AG04450 (cell line): ENCODE results near the gene ITGA7. TPM values are rescaled to one million over a fixed set of nuclear protein-coding genes. Genes with fewer than 3 reads are reported as not detected.

Experiments used
- CTCF ChIA-PET: fragments of 300-600, 350-600 bp; formaldehyde crosslinking; extraction: SDS; loops from one replicate; lab custom pipeline; 2022; ENCODE audit warnings: antibody characterized with exemption, inconsistent platforms; lab: Charles Lee
- POLR2A ChIA-PET: fragments of 350-600 bp; formaldehyde crosslinking; extraction: SDS; loops from one replicate; lab custom pipeline; 2021; ENCODE audit warnings: antibody characterized with exemption, inconsistent platforms; lab: Yijun Ruan, JAX
- DNase-seq: peaks from one replicate; pipeline ENCODE4 v3.0.0-alpha.2; 2011; ENCODE audit warnings: low read depth, low spot score
- H3K27ac ChIP-seq: one replicate; pipeline ENCODE4 v1.5.1; 2012; ENCODE audit warnings: low read depth, low read length, control low read depth
- H3K27me3 ChIP-seq: one replicate; pipeline ENCODE4 v1.6.0; 2012; ENCODE audit warnings: low read length; ENCODE audit not compliant: control insufficient read depth, insufficient read depth
- H3K4me3 ChIP-seq: 2 replicates; pipeline ENCODE4 v1.5.1; 2011; ENCODE audit warnings: mild to moderate bottlenecking, low read depth, low read length, control low read depth
- H3K9me3 ChIP-seq: 2 replicates; pipeline ENCODE4 v1.5.1; 2012; ENCODE audit warnings: low read length; ENCODE audit not compliant: control insufficient read depth, insufficient read depth
- CTCF ChIP-seq: IDR thresholded peaks from 2 replicates; pipeline ENCODE4 v1.5.1; 2011; ENCODE audit warnings: low read depth, low read length, control low read depth, inconsistent platforms
- polyA plus RNA-seq: library from polyadenylated mRNA; depleted of rRNA; stranded (reverse); fragments of >200 nt; gene quantifications from 2 replicates; pipeline ENCODE4 v1.2.3, GENCODE V29; 2011

The ITGA7 gene
- polyA plus RNA-seq, 1 experiment = 9.1 TPM

DNA sequence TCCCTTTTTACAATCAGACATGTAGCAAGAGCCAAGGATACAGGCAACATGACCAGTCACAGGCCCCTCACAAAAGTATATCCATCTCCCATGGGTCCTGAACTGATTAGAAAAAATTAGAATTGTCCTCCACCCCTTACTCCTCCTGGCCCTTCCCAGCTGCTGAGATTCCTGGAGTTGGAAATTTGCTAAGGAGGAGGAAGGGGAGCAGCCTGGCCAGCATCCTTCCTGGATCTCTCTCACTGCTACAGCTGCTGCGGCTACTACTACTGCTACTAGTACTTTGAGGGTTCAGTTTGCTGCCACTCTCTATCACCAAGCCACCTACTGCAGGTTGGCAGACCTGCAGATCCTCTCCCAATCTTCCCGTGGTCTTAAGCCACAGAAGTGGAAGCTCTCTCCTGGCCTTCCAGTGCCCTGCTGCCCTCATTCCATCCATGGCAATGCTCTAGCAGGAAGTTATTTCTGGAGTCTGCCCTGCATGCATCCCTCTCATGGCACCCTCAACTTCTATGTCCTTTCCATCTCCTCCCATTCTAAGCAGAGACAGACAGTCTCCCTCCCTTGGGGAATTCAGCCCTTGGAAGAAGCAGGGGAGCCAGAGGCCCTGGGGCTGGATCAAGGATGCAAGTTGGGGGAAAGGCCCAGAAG lies 1.0 kb downstream of the ITGA7 start:
- no peak for TF ChIP-seq CTCF
- Histone ChIP-seq H3K27me3 (peaks cover 7% of the 10 kb centered on the region), H3K4me3 (peak overlapping the region; percentile 65), H3K27ac (no peak overlapping the region), H3K9me3 (no peaks in the 10 kb centered on the region; the same call in 1 of the 2 replicates)
- POLR2A ChIA-PET = interaction anchor here (0.6 to 1.2 kb wide), 2 partner anchors 23 to 130 kb away, joined by 3 to 4 read pairs; no protein-coding TSS in a partner anchor
- CTCF ChIA-PET = interaction anchor here (0.8 to 1.2 kb wide), 3 partner anchors 10 to 88 kb away, joined by 3 to 7 read pairs (median 3); no protein-coding TSS in a partner anchor
- DNase-seq = no peak

- Histone ChIP-seq H3K4me3 (no peak overlapping the region), H3K27ac (no peak overlapping the region)
- POLR2A ChIA-PET = interaction anchor here (1.2 kb wide), 1 partner anchor 24 kb away, joined by 3 read pairs; no protein-coding TSS in a partner anchor
These were observed 1.8 kb downstream of the ITGA7 start for GRCh38 chr12:55705782-55706402.

GRCh38 chr12:55704824-55705718 lies 2.6 kb downstream of the ITGA7 start:
- Histone ChIP-seq H3K4me3 (no peak overlapping the region), H3K9me3 (no peaks in the 10 kb centered on the region; the same call in 1 of the 2 replicates), H3K27ac (no peak overlapping the region), H3K27me3 (peaks cover 7% of the 10 kb centered on the region)
- ChIA-PET CTCF (interaction anchor here (1.4 kb wide), 1 partner anchor 48 kb away, joined by 3 read pairs; no protein-coding TSS in a partner anchor), POLR2A (interaction anchor here (1.2 kb wide), 1 partner anchor 24 kb away, joined by 3 read pairs; no protein-coding TSS in a partner anchor)
- DNase-seq = no peak
- no peak for TF ChIP-seq CTCF

More at GRCh38 chr12:55705782-55706402, 1.8 kb downstream of the ITGA7 start:
- Histone ChIP-seq H3K27me3 (peaks cover 7% of the 10 kb centered on the region), H3K9me3 (no peaks in the 10 kb centered on the region; the same call in 1 of the 2 replicates)
- DNase-seq = no peak
- TF ChIP-seq CTCF = peak; percentile 41
- CTCF ChIA-PET = interaction anchor here (1.0 to 1.4 kb wide), 3 partner anchors 9 to 87 kb away, joined by 3 to 7 read pairs (median 3); no protein-coding TSS in a partner anchor

DNA sequence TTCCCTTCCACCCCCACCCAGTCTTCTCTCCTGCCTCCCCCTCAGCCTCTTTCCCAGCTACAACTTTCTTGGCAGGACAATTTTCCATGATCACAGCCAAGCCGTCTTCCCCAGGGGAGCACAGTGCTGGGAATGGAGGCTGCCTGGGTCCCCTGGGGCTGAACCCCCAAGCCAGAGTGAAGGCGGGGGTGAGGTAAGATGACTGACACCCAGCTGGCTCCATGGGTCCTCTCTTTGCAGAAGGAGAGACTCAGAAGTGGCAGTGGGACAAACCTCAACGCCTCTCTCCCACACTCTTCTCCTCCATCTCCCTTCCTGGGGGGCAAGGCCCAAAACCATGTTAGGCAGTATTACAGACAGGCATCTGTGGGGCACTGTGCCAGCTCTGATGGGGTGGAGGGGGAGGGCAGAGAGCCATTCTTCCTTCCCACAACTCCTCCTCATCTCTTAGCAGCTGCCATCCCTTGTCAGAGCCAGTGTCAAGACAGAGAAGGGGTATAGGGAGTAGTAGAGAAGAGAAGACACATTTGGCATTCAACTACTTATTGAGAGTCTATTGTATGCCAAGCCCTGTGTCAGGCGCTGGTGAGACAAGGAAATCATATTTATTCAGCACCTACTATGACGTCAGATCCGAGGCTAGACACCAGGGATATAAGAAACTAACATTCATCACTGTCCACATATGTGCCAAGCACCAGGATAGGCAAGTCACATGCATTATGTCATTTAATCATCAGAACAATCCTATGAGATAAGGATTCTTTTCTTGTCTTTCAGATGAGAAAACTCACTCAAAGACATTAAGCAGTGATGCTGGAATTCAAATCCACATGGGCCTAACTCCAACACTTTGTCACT lies 3.6 kb downstream of the ITGA7 start:
- Histone ChIP-seq H3K27me3 (peaks cover 3% of the 10 kb centered on the region), H3K27ac (no peak overlapping the region), H3K4me3 (no peak overlapping the region), H3K9me3 (no peaks in the 10 kb centered on the region; the same call in 1 of the 2 replicates)
- DNase-seq = no peak
- TF ChIP-seq CTCF = no peak
- CTCF ChIA-PET = no interaction called here
- POLR2A ChIA-PET = no interaction called here
